Mesothelial cell of epicardium (in vitro differentiated cells): ENCODE measurements around the gene ITPR1. TPM values are rescaled to one million over a fixed set of nuclear protein-coding genes. Genes with fewer than 3 reads are reported as not detected.
"Not testable (repeated sequence)": the region's sequence is repeated elsewhere in the genome, so short reads cannot be mapped to it uniquely, and the experiment has no call there.

Source experiments
- DNase-seq, 2 experiments: peaks; one replicate each; pipeline ENCODE4 v3.0.0; 2021; ENCODE audit warnings: low spot score in 2 of 2; ENCODE audit not compliant: unreplicated experiment in 2 of 2
- H3K27ac Mint-ChIP-seq: 2 replicates; pipeline ENCODE4 v1.8.0; 2021; ENCODE audit warnings: mixed read lengths
- H3K27me3 Mint-ChIP-seq: 2 replicates; pipeline ENCODE4 v1.8.0; 2021; ENCODE audit warnings: low read depth, mixed read lengths
- H3K36me3 Mint-ChIP-seq: 2 replicates; pipeline ENCODE4 v1.8.0; 2021; ENCODE audit warnings: mixed read lengths
- H3K4me1 Mint-ChIP-seq: 2 replicates; pipeline ENCODE4 v1.8.0; 2021; ENCODE audit warnings: mixed read lengths
- H3K4me3 Mint-ChIP-seq: 2 replicates; pipeline ENCODE4 v1.8.0; 2021; ENCODE audit warnings: mild to moderate bottlenecking, moderate library complexity, mixed read lengths
- H3K9me3 Mint-ChIP-seq: 2 replicates; pipeline ENCODE4 v1.8.0; 2021; ENCODE audit warnings: mixed read lengths
- total RNA-seq: library from RNA; stranded (reverse); gene quantifications from 3 replicates; pipeline ENCODE4 v1.2.1, GENCODE V29; 2021
- TF ChIP-seq, protein P1 (sequence below): fragments of 200-600 bp; sonication (generic); IDR thresholded peaks from one replicate; pipeline ENCODE4 v1.5.0; 2021; ENCODE audit warnings: antibody characterized with exemption; ENCODE audit not compliant: unreplicated experiment

Gene ITPR1
- total RNA-seq, 1 donor from 2014 or later, result 21.3 TPM

GRCh38 chr3:4588466-4588865, 95.3 kb downstream of the ITPR1 start:
- Mint-ChIP-seq H3K27ac (no peak overlapping the region), H3K36me3 (no peaks in the 10 kb centered on the region), H3K4me1 (peaks cover 16% of the 10 kb centered on the region), H3K9me3 (peaks cover 6% of the 10 kb centered on the region), H3K27me3 (no peaks in the 10 kb centered on the region), H3K4me3 (no peak overlapping the region)
- DNase-seq, result no peak
- TF ChIP-seq, protein P1, sequence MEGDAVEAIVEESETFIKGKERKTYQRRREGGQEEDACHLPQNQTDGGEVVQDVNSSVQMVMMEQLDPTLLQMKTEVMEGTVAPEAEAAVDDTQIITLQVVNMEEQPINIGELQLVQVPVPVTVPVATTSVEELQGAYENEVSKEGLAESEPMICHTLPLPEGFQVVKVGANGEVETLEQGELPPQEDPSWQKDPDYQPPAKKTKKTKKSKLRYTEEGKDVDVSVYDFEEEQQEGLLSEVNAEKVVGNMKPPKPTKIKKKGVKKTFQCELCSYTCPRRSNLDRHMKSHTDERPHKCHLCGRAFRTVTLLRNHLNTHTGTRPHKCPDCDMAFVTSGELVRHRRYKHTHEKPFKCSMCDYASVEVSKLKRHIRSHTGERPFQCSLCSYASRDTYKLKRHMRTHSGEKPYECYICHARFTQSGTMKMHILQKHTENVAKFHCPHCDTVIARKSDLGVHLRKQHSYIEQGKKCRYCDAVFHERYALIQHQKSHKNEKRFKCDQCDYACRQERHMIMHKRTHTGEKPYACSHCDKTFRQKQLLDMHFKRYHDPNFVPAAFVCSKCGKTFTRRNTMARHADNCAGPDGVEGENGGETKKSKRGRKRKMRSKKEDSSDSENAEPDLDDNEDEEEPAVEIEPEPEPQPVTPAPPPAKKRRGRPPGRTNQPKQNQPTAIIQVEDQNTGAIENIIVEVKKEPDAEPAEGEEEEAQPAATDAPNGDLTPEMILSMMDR, result no peak

GRCh38 chr3:4589475-4590097, 96.4 kb downstream of the ITPR1 start:
- Mint-ChIP-seq H3K9me3 (peaks cover 9% of the 10 kb centered on the region), H3K36me3 (no peaks in the 10 kb centered on the region), H3K4me1 (peaks cover 6% of the 10 kb centered on the region), H3K27me3 (no peaks in the 10 kb centered on the region), H3K27ac (peak overlapping the region; percentile 20), H3K4me3 (no peak overlapping the region)
- TF ChIP-seq, protein P1, result no peak
- DNase-seq, result no peak

GRCh38 chr3:4590849-4591248, 97.7 kb downstream of the ITPR1 start:
- H3K4me1 Mint-ChIP-seq, DNase-seq, H3K27ac Mint-ChIP-seq, H3K4me3 Mint-ChIP-seq, H3K27me3 Mint-ChIP-seq, H3K36me3 Mint-ChIP-seq: not testable (repeated sequence)
- H3K9me3 Mint-ChIP-seq, result peaks cover 12% of the 10 kb centered on the region

- H3K27ac Mint-ChIP-seq, result no peak overlapping the region
- no peak for DNase-seq
- no peaks in the 10 kb centered on the region for H3K27me3 Mint-ChIP-seq
- H3K4me1 Mint-ChIP-seq, result peaks cover 12% of the 10 kb centered on the region
- TF ChIP-seq, protein P1, result no peak
- no peak overlapping the region for H3K4me3 Mint-ChIP-seq
- H3K9me3 Mint-ChIP-seq, result peaks cover 12% of the 10 kb centered on the region
- H3K36me3 Mint-ChIP-seq, result no peaks in the 10 kb centered on the region
Observed at GRCh38 chr3:4591669-4592068, 98.5 kb downstream of the ITPR1 start.

DNA sequence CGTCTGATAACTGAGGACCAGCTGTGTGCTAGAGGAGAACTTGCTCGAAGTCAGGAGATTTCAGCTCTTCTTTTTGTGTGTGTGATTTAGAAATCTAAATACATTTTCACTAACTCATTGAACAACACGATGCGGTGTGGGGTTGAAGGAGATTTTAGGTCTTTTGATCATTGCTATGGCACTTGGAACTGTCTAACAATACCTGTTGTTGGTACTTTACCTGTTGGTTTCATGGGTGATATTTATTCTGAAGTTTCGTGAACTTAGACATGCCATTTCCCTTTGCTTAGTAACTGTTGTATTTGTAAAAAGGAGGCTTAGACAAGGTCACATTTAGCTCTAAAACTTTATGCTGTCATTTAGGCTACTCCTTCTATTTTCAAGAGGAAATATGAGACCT, 99.9 kb downstream of the ITPR1 start:
- Mint-ChIP-seq H3K36me3 (no peaks in the 10 kb centered on the region), H3K27ac (no peak overlapping the region), H3K27me3 (no peaks in the 10 kb centered on the region), H3K4me1 (peaks cover 20% of the 10 kb centered on the region), H3K9me3 (peaks cover 12% of the 10 kb centered on the region), H3K4me3 (no peak overlapping the region)
- TF ChIP-seq, protein P1, result no peak
- no peak for DNase-seq

DNA sequence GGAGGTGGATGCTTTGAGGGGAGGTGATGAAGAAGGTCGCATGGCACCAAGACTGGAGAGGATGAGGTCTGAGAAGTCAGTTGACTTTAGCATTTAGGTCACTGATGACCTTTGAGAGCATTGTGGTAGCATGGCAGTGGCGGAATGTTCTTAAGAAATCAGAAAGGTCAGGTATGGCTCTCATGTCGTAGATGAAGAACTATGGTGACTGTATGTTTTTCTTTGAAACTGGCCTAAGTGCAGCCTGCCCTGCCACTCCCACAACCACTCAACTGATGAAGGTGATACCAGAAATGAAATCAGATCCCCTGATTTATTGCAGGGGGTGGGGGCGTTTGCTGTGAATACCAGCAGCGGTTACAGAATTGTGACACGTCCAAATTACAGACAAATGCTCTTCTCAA, 102.6 kb downstream of the ITPR1 start:
- no peak for DNase-seq
- H3K36me3 Mint-ChIP-seq, result no peaks in the 10 kb centered on the region
- H3K27me3 Mint-ChIP-seq, result no peaks in the 10 kb centered on the region
- peaks cover 24% of the 10 kb centered on the region for H3K4me1 Mint-ChIP-seq
- TF ChIP-seq, protein P1, result no peak
- no peak overlapping the region for H3K27ac Mint-ChIP-seq
- no peak overlapping the region for H3K4me3 Mint-ChIP-seq
- H3K9me3 Mint-ChIP-seq, result peaks cover 12% of the 10 kb centered on the region
